ENCODE measurements around the gene RHBDD2.

RHBDD2 gene

GRCh38 chr7:75921479-75921878, 42.6 kb downstream of the RHBDD2 start:
- no peak for DNase-seq

DNA sequence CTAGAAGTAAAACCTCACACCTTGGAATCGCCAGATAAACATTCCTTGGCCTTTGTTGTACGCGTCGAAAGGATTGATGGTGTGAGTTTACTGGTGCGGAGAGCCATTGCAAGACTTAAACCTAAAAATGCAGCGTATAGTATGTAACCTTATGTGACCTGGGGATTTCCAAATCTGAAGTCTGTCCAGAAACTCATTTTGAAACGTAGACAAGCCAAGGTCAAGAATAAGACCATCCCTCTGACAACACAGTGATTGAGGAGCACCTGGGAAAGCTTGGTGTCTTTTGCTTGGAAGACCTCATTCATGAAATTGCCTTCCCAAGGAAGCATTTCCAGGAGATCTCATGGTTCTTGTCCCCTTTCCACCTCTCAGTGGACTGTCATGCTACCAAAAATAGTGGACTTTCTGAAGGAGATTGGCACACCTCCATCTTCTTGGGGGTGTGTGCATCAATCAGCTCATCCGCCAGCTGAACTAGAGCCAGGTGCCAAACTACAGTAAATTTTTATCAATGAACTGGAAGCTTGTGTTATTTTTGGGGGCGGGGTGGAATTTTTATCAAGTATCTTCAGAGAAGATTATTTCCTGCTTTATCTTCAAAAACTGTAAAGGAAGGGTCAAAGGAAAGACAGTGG, 44.3 kb downstream of the RHBDD2 start:
- no peak for DNase-seq

DNA sequence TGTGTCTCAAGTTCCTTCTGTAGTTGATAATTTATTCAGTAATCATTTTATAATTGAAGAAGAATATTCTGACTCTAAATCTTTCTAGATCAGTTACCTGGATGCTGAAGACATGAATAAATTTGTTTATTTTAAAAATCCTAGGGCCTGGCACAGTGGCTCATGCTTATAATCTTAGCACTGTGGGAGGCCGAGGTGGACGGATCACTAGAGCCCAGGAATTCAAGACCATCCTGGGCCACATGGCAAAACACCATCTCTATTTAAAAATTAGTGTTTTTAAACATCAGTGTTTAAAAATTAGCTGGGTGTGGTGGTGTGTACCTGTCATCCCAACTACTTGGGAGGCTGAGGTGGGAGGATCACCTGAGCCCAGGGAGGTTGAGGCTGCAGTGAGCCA, 45.4 kb downstream of the RHBDD2 start:
- DNase-seq = no peak

DNA sequence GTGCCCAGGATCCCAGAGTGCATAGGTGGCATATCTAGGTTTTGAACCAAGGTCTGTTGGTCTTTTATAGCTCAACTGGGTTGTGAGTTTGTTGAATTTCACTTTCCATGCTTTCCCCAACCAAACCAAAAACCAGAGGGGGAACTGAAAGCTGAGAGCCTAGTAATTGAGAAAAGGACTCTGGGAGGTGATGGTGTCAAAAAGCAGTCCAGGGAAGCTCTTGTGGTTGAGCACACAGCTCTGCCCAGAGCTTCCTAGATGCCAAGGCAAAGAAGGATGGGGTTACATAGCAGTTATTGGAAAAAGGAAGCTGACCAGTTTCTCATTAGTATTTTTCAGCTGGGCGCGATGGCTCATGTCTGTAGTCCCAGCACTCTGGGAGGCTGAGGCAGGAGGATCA, 46.1 kb downstream of the RHBDD2 start:
- no peak for DNase-seq

DNA sequence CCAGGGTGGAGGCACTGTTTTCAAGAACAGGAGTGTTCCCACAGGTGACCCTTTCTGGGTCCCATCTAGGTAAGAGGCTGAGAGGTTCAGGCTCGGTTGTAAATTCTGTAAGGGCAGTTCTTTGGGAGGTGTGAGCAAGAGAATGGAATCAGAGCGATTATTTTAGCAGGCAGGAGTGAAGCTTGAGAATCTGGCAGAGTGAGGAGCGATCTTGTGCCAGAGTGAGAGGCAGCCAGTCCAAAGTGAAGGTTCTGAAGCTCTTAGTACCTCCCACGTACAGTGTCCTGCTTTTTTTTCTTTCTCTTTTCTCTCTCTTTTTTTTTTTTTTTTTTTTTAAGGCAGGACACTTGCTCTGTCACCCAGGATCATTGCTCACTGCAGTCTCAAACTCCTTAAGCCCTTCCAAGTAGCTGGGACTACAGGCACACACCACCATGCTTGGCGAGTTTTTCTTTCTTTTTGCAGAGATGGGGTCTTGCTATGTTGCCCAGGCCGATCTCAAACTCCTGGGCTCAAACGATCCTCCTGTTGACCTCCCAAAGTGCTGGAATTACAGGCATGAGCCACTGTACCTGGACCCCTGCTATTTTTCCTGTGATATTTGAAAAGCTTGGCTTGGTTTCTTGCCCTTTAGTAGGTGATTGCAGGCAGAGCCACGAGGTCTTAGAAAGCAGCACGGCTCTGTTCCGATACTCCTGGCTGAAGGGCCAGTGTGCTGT, 47.0 kb downstream of the RHBDD2 start:
- DNase-seq = no peak

- no peak for DNase-seq
Measured at GRCh38 chr7:75928568-75928914, 49.7 kb downstream of the RHBDD2 start.

GRCh38 chr7:75931680-75932079, 52.8 kb downstream of the RHBDD2 start:
- DNase-seq = peak; percentile 96 to 98

GRCh38 chr7:75937958-75938786, 59.3 kb downstream of the RHBDD2 start:
- DNase-seq = no peak

Measured in NCI-H524 (cell line).